Stomach smooth muscle (tissue), 2 donors: ENCODE measurements around the gene FMO3.
A peak's percentile ranks its signal among the peaks of the same experiment; 100 is the strongest.

ENCODE experiments used
- H3K27ac ChIP-seq: one replicate; pipeline ENCODE4 v1.7.0; 2013; ENCODE audit warnings: mild to moderate bottlenecking, low read length, inconsistent platforms
- H3K27me3 ChIP-seq, 2 donors: one replicate each; pipeline ENCODE4 v1.7.0; 2013; ENCODE audit warnings: low read length in 2 of 2; ENCODE audit not compliant: insufficient read depth in 2 of 2, control insufficient read depth in 1 of 2
- H3K36me3 ChIP-seq, 2 donors: one replicate each; pipeline ENCODE4 v1.7.0; 2013; ENCODE audit warnings: low read length in 2 of 2; ENCODE audit not compliant: control insufficient read depth in 2 of 2, insufficient read depth in 2 of 2
- H3K4me1 ChIP-seq: one replicate; pipeline ENCODE4 v1.7.0; 2013; ENCODE audit warnings: low read length; ENCODE audit not compliant: control insufficient read depth, insufficient read depth
- H3K4me3 ChIP-seq, 2 donors: one replicate each; pipeline ENCODE4 v1.7.0; 2013; ENCODE audit warnings: low read length in 2 of 2
- H3K9ac ChIP-seq, 2 donors: one replicate each; pipeline ENCODE4 v1.7.0; 2013; ENCODE audit warnings: low read length in 2 of 2, mild to moderate bottlenecking in 1 of 2
- H3K9me3 ChIP-seq, 2 donors: one replicate each; pipeline ENCODE4 v1.7.0; 2013; ENCODE audit warnings: low read length in 2 of 2; ENCODE audit not compliant: control insufficient read depth in 2 of 2
- donor health status: healthy.
- donor health status: Pancreatic carcinoma.

Gene FMO3

DNA sequence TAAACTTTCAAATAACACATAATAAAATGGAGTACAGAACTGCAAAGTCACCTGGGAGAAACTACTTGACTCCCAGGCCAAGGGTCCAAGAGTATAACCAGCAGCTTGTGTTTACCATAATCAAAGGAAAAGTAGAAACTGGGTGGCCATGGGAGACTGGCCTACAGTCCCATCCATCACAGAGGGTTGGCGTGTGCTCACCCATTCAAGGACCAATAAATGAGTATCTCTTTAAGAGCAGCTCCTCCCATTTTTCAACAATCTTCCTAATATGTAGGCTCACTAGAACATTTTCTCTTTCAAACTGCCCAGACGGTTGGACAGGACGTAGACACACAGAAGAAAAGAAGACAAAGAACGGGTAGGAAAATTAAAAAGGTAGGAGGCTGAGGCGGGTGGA is at the start of gene FMO3:
FMO3 (plus strand) TSS at position 302 of the 400 bp plus-strand sequence. CDS start 1,754 bp downstream, outside the sequence.
- H3K36me3 ChIP-seq = no peaks in the 10 kb centered on the region
- no peaks in the 10 kb centered on the region for H3K27me3 ChIP-seq
- H3K4me1 ChIP-seq = no peaks in the 10 kb centered on the region
- no peak within 1 kb of the TSS for H3K4me3 ChIP-seq
- H3K9me3 ChIP-seq = no peaks in the 10 kb centered on the region
- no peak within 1 kb of the TSS for H3K27ac ChIP-seq
- H3K9ac ChIP-seq = no peak within 1 kb of the TSS

DNA sequence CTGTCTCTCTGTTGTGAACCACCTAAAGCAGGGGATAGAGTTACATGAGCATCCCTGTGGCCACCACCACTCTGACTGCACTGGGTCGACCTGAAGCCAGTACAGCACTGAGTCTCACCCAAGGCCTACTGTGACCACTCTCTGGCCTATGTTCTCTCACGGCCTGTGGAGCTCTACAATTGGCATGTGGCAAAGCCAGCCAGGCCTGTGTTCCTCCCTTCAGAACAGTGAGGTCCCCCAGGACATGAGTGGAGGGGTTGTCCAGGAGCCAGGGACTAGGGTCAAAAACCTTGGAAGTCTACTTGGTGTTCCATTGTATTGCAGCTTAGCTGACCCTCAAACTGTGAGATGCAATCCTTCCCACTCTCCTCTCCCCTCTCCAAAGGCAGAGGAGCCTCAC is 42.7 kb upstream of the FMO3 start:
- H3K4me1 ChIP-seq = no peaks in the 10 kb centered on the region
- no peak overlapping the region for H3K9ac ChIP-seq
- H3K9me3 ChIP-seq = peaks cover 3 to 10% of the 10 kb centered on the region in 2 donors
- peaks cover 0 to 2% of the 10 kb centered on the region in 2 donors for H3K27me3 ChIP-seq
- no peak overlapping the region for H3K27ac ChIP-seq
- no peak overlapping the region for H3K4me3 ChIP-seq
- no peaks in the 10 kb centered on the region for H3K36me3 ChIP-seq

- H3K4me1 ChIP-seq = no peaks in the 10 kb centered on the region
- peaks cover 0 to 2% of the 10 kb centered on the region in 2 donors for H3K27me3 ChIP-seq
- no peak overlapping the region for H3K4me3 ChIP-seq
- no peaks in the 10 kb centered on the region for H3K36me3 ChIP-seq
- no peak overlapping the region for H3K27ac ChIP-seq
- H3K9me3 ChIP-seq = peaks cover 0 to 4% of the 10 kb centered on the region in 2 donors
- H3K9ac ChIP-seq = no peak overlapping the region
Observed at GRCh38 chr1:171052977-171053376, 37.7 kb upstream of the FMO3 start.

DNA sequence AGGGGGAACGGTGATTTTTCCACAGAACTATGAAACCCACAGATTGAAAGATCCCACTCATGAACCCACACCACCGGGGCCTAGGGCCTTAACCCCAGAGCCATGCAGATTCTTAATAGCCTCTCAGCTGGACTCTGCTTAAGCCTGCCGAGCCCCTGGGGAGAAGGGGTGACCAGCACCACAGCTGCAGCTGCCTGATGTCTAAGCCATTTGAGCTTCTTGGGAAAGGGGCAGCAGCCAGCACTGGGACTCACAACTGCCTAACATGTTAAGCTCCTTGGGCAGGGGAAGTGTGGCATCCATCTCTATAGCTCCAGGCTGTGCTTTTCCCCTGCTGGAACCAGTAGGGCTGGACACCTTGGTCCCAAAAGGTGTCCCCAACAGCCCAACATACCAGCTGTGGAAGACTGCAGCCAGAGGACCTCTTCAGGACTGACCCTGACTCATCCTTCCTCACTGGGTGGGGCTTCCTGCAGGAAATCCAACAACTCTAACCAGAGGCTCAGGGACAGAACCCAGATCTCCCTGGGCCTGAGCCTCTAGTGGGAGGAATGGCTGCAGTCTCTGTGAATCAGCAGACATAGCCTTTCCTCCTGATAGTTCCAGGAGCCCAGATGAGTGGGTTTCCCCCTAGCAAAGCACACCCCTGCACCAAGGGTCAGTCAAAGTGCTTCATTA is 34.6 kb upstream of the FMO3 start:
- no peak overlapping the region for H3K4me3 ChIP-seq
- H3K27me3 ChIP-seq = peaks cover 0 to 2% of the 10 kb centered on the region in 2 donors
- H3K27ac ChIP-seq = no peak overlapping the region
- H3K9ac ChIP-seq = no peak overlapping the region
- H3K9me3 ChIP-seq = no peaks in the 10 kb centered on the region
- H3K4me1 ChIP-seq = no peaks in the 10 kb centered on the region
- H3K36me3 ChIP-seq = no peaks in the 10 kb centered on the region

DNA sequence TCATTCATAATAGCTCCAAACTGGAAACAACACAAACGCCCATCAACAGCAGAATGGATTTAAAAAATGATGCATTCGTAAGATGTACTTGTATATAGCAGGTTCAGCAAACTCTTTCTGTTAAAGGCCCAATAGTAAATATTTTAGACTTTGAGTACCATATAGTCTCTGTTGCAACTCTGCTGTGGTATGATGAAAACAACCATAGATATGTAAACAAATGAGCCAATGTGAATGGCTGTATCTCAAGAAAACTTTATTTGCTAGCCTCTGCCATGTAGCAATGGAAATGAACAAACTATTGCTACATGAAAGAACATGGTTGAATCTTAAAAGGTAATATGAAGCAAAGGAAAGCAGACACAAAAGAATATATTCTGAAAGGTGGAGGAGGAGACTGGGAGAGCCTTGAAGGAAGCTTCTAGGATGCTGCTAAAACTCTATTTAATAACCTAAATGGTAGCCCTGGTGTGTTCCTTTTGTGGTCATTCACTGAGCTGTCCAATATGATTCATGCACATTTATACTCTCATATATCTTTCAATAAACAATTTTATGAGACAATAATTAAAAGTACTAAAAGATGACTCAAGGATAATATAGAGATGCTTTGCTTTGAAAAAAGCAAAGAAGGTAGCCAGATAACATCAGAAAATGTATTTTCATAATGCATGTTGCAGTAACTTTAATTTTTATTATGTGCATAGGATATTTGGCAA is 29.1 kb upstream of the FMO3 start:
- no peak overlapping the region for H3K9ac ChIP-seq
- no peak overlapping the region for H3K27ac ChIP-seq
- H3K27me3 ChIP-seq = no peaks in the 10 kb centered on the region
- H3K4me1 ChIP-seq = no peaks in the 10 kb centered on the region
- no peaks in the 10 kb centered on the region for H3K36me3 ChIP-seq
- no peak overlapping the region for H3K4me3 ChIP-seq
- H3K9me3 ChIP-seq = no peaks in the 10 kb centered on the region

GRCh38 chr1:171062902-171063301 is 27.8 kb upstream of the FMO3 start:
- H3K27me3 ChIP-seq = no peaks in the 10 kb centered on the region
- no peak overlapping the region for H3K9ac ChIP-seq
- H3K36me3 ChIP-seq = no peaks in the 10 kb centered on the region

GRCh38 chr1:171075041-171075440 is 15.7 kb upstream of the FMO3 start:
- H3K27ac ChIP-seq = no peak overlapping the region
- H3K4me3 ChIP-seq = no peak overlapping the region
- H3K9me3 ChIP-seq = no peaks in the 10 kb centered on the region
- no peaks in the 10 kb centered on the region for H3K27me3 ChIP-seq
- H3K4me1 ChIP-seq = no peaks in the 10 kb centered on the region
- no peaks in the 10 kb centered on the region for H3K36me3 ChIP-seq
- H3K9ac ChIP-seq = no peak overlapping the region

More at GRCh38 chr1:171062902-171063301, 27.8 kb upstream of the FMO3 start:
- no peak overlapping the region for H3K27ac ChIP-seq
- H3K4me3 ChIP-seq = no peak overlapping the region
- H3K4me1 ChIP-seq = no peaks in the 10 kb centered on the region
- H3K9me3 ChIP-seq = no peaks in the 10 kb centered on the region

DNA sequence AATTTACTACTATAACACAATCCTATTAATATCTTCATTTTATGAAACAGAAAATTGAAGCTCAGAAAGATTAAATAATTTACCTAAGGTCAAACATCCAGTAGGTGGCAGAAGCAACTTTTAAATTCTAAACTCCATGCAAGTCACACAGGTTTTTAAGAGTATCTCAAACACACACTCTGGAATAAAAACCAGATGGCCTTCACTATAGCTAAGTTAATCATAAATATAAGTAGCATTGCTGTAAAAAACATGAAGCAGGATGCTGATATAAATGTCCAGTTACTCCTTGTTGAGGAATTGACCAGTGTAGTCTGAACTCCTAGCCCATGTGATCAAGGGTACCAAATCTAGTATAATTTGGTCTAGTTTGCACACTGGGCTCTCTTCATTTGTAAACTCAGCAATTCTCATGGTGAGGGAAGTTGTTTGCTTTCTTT is 9.4 kb upstream of the FMO3 start:
- no peaks in the 10 kb centered on the region for H3K27me3 ChIP-seq
- peak overlapping the region; percentile 0 to 23 for H3K4me3 ChIP-seq
- H3K4me1 ChIP-seq = peaks cover 4% of the 10 kb centered on the region
- no peaks in the 10 kb centered on the region for H3K36me3 ChIP-seq
- H3K27ac ChIP-seq = peak overlapping the region; percentile 42
- H3K9me3 ChIP-seq = no peaks in the 10 kb centered on the region
- H3K9ac ChIP-seq = peak overlapping the region in 1 of 2 donors; percentile 21

DNA sequence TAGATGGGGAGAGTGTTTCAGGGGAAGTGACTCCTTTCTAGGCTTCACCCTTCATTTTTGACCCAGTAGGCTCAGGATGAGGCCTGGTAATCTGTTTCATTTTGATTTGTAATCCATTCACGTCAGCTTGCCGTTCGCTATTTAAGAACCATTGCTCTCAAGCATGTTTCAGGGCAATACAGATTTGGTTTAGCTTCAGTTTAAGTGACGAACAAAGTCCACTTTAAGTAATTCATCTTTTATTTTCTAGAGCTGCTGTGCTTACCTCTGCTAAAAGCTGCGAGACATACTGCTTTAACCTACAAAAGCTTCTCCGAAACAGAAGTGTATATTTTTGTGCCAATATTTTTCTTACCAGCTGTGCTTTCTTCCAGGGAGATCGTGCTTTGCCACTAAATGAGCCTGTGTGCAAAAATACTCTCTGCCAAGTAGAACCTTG is 8.9 kb upstream of the FMO3 start:
- H3K27ac ChIP-seq = peak overlapping the region; percentile 42

GRCh38 chr1:171082606-171083005 is 8.1 kb upstream of the FMO3 start:
- Histone ChIP-seq H3K4me3 (no peak overlapping the region), H3K4me1 (peaks cover 4% of the 10 kb centered on the region), H3K27me3 (no peaks in the 10 kb centered on the region), H3K9ac (no peak overlapping the region), H3K27ac (no peak overlapping the region), H3K36me3 (no peaks in the 10 kb centered on the region), H3K9me3 (no peaks in the 10 kb centered on the region)

More for the DNA sequence above, 8.9 kb upstream of the FMO3 start:
- Histone ChIP-seq H3K9ac (peak overlapping the region in 1 of 2 donors; percentile 21), H3K4me3 (peak overlapping the region; percentile 0 to 23), H3K4me1 (peaks cover 4% of the 10 kb centered on the region), H3K36me3 (no peaks in the 10 kb centered on the region), H3K27me3 (no peaks in the 10 kb centered on the region), H3K9me3 (no peaks in the 10 kb centered on the region)

DNA sequence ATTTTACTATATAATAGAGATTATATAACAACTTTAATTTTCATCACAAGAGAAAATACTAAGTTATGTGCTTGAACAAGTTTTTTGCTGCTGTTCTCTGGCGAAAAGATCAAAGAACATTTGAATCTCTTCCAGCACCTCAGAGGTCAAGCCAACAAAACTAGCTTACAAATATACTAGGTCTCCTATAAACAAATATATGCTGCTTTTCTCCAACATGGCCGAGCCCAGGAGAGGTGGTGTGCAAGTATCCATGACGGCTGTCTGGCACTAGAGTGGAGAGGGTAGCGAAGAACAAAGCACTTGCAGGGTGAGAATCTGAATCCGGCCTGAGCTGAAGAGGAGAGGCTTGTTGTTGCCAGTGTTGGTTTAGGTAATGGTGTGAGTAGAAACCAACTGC is 7.5 kb upstream of the FMO3 start:
- Histone ChIP-seq H3K9me3 (no peaks in the 10 kb centered on the region), H3K4me1 (peaks cover 4% of the 10 kb centered on the region), H3K4me3 (no peak overlapping the region), H3K9ac (no peak overlapping the region), H3K27me3 (no peaks in the 10 kb centered on the region), H3K27ac (no peak overlapping the region), H3K36me3 (no peaks in the 10 kb centered on the region)
